Memory B cell (primary cell): Measurements from ENCODE around the gene MAST2.
"Not testable (repeated sequence)": the region's sequence is repeated elsewhere in the genome, so short reads cannot be mapped to it uniquely, and the experiment has no call there.

Source experiments
- ATAC-seq: fragments of 150-1000 bp; cut with Tn5 transposase; 2 replicates; pipeline ENCODE4 v1.10.0; 2021; ENCODE audit warnings: low read depth, mild to moderate bottlenecking, moderate library complexity
- DNase-seq, 2 donors: peaks; one replicate each; pipeline ENCODE4 v3.0.0; 2022; ENCODE audit warnings: low spot score in 2 of 2
- H3K27ac Mint-ChIP-seq: one replicate; pipeline ENCODE4 v1.8.0; 2022; ENCODE audit warnings: mild to moderate bottlenecking, moderate library complexity, mixed read lengths
- H3K27me3 Mint-ChIP-seq: one replicate; pipeline ENCODE4 v1.8.0; 2022; ENCODE audit warnings: mixed read lengths
- H3K36me3 Mint-ChIP-seq: one replicate; pipeline ENCODE4 v1.8.0; 2022; ENCODE audit warnings: mild to moderate bottlenecking, mixed read lengths
- H3K4me1 Mint-ChIP-seq: one replicate; pipeline ENCODE4 v1.8.0; 2022; ENCODE audit warnings: mixed read lengths
- H3K4me3 Mint-ChIP-seq: one replicate; pipeline ENCODE4 v1.8.0; 2022; ENCODE audit warnings: mild to moderate bottlenecking, moderate library complexity, mixed read lengths
- H3K9me3 Mint-ChIP-seq: one replicate; pipeline ENCODE4 v1.8.0; 2022; ENCODE audit warnings: mixed read lengths

Gene MAST2

GRCh38 chr1:45796946-45797345 lies 6.5 kb upstream of the MAST2 start:
- Mint-ChIP-seq H3K27me3 (peaks cover 11% of the 10 kb centered on the region), H3K4me3 (no peak overlapping the region), H3K9me3 (no peaks in the 10 kb centered on the region), H3K36me3 (no peaks in the 10 kb centered on the region), H3K4me1 (peaks cover 2% of the 10 kb centered on the region), H3K27ac (no peak overlapping the region)
- no peak for DNase-seq
- no peak for ATAC-seq

- H3K4me1 Mint-ChIP-seq, result peaks cover 19% of the 10 kb centered on the region
- no peak overlapping the region for H3K27ac Mint-ChIP-seq
- no peak for DNase-seq
- no peak overlapping the region for H3K4me3 Mint-ChIP-seq
- no peak for ATAC-seq
- H3K27me3 Mint-ChIP-seq, result peaks cover 8% of the 10 kb centered on the region
- H3K9me3 Mint-ChIP-seq, result no peaks in the 10 kb centered on the region
- no peaks in the 10 kb centered on the region for H3K36me3 Mint-ChIP-seq
These were observed 2.5 kb upstream of the MAST2 start for GRCh38 chr1:45800899-45801298.

GRCh38 chr1:45802343-45803298 lies 791 bp upstream of the MAST2 start:
- peaks cover 3% of the 10 kb centered on the region for H3K36me3 Mint-ChIP-seq
- H3K4me3 Mint-ChIP-seq, result peak overlapping the region; percentile 89
- peaks cover 5% of the 10 kb centered on the region for H3K27me3 Mint-ChIP-seq
- no peaks in the 10 kb centered on the region for H3K9me3 Mint-ChIP-seq
- H3K27ac Mint-ChIP-seq, result peak overlapping the region; percentile 51
- peaks cover 19% of the 10 kb centered on the region for H3K4me1 Mint-ChIP-seq
- no peak for ATAC-seq
- no peak for DNase-seq

GRCh38 chr1:45803781-45804668 lies 613 bp downstream of the MAST2 start:
- peak in 1 of 2 donors; percentile 21 for DNase-seq
- H3K36me3 Mint-ChIP-seq, H3K9me3 Mint-ChIP-seq, H3K27me3 Mint-ChIP-seq: not testable (repeated sequence)
- ATAC-seq, result peak; percentile 31
- Mint-ChIP-seq H3K4me1 (peaks cover 22% of the 10 kb centered on the region), H3K4me3 (peak overlapping the region; percentile 95), H3K27ac (peak overlapping the region; percentile 89)

- H3K36me3 Mint-ChIP-seq, result peaks cover 3% of the 10 kb centered on the region
- H3K4me1 Mint-ChIP-seq, result peaks cover 22% of the 10 kb centered on the region
- ATAC-seq (no peak), DNase-seq (no peak)
- H3K4me3 Mint-ChIP-seq, result peak overlapping the region; percentile 95
- H3K9me3 Mint-ChIP-seq, result no peaks in the 10 kb centered on the region
- H3K27ac Mint-ChIP-seq, result no peak overlapping the region
- H3K27me3 Mint-ChIP-seq, result no peaks in the 10 kb centered on the region
These were observed 1.2 kb downstream of the MAST2 start for GRCh38 chr1:45804669-45804969.

GRCh38 chr1:45806129-45806528 lies 2.7 kb downstream of the MAST2 start:
- H3K4me3 Mint-ChIP-seq, result no peak overlapping the region
- no peaks in the 10 kb centered on the region for H3K9me3 Mint-ChIP-seq
- H3K36me3 Mint-ChIP-seq, result peaks cover 3% of the 10 kb centered on the region
- DNase-seq (no peak), ATAC-seq (no peak)
- no peaks in the 10 kb centered on the region for H3K27me3 Mint-ChIP-seq
- peaks cover 22% of the 10 kb centered on the region for H3K4me1 Mint-ChIP-seq
- H3K27ac Mint-ChIP-seq, result no peak overlapping the region

GRCh38 chr1:45809761-45810160 lies 6.3 kb downstream of the MAST2 start:
- DNase-seq, result no peak
- peaks cover 2% of the 10 kb centered on the region for H3K4me1 Mint-ChIP-seq
- H3K27me3 Mint-ChIP-seq, result no peaks in the 10 kb centered on the region
- H3K27ac Mint-ChIP-seq, result no peak overlapping the region
- no peaks in the 10 kb centered on the region for H3K9me3 Mint-ChIP-seq
- peaks cover 3% of the 10 kb centered on the region for H3K36me3 Mint-ChIP-seq
- H3K4me3 Mint-ChIP-seq, result no peak overlapping the region
- ATAC-seq, result no peak

GRCh38 chr1:45814776-45815175 lies 11.4 kb downstream of the MAST2 start:
- Mint-ChIP-seq H3K27ac (no peak overlapping the region), H3K4me1 (no peaks in the 10 kb centered on the region), H3K9me3 (peaks cover 4% of the 10 kb centered on the region), H3K27me3 (no peaks in the 10 kb centered on the region), H3K4me3 (no peak overlapping the region), H3K36me3 (peaks cover 13% of the 10 kb centered on the region)
- DNase-seq, result no peak
- no peak for ATAC-seq

GRCh38 chr1:45815667-45816458 lies 12.5 kb downstream of the MAST2 start:
- H3K27me3 Mint-ChIP-seq, result no peaks in the 10 kb centered on the region
- H3K4me3 Mint-ChIP-seq, result no peak overlapping the region
- no peak for DNase-seq
- H3K36me3 Mint-ChIP-seq, result peaks cover 13% of the 10 kb centered on the region
- H3K4me1 Mint-ChIP-seq, result peaks cover under 1% of the 10 kb centered on the region
- ATAC-seq, result no peak
- peaks cover 4% of the 10 kb centered on the region for H3K9me3 Mint-ChIP-seq
- no peak overlapping the region for H3K27ac Mint-ChIP-seq

GRCh38 chr1:45820173-45820572 lies 16.8 kb downstream of the MAST2 start:
- H3K4me3 Mint-ChIP-seq, result no peak overlapping the region
- peak; percentile 86 for ATAC-seq

GRCh38 chr1:45820788-45821187 lies 17.4 kb downstream of the MAST2 start:
- peaks cover 11% of the 10 kb centered on the region for H3K4me1 Mint-ChIP-seq
- H3K27ac Mint-ChIP-seq, result peak overlapping the region; percentile 62
- DNase-seq (no peak), ATAC-seq (no peak)
- H3K9me3 Mint-ChIP-seq, result peaks cover 4% of the 10 kb centered on the region
- no peak overlapping the region for H3K4me3 Mint-ChIP-seq
- no peaks in the 10 kb centered on the region for H3K27me3 Mint-ChIP-seq
- peaks cover 19% of the 10 kb centered on the region for H3K36me3 Mint-ChIP-seq

More at GRCh38 chr1:45820173-45820572, 16.8 kb downstream of the MAST2 start:
- H3K36me3 Mint-ChIP-seq, result peaks cover 19% of the 10 kb centered on the region
- no peaks in the 10 kb centered on the region for H3K27me3 Mint-ChIP-seq
- DNase-seq, result no peak
- peaks cover 11% of the 10 kb centered on the region for H3K4me1 Mint-ChIP-seq
- peaks cover 4% of the 10 kb centered on the region for H3K9me3 Mint-ChIP-seq
- peak overlapping the region; percentile 62 for H3K27ac Mint-ChIP-seq

GRCh38 chr1:45822644-45823043 lies 19.2 kb downstream of the MAST2 start:
- Mint-ChIP-seq H3K9me3 (peaks cover 4% of the 10 kb centered on the region), H3K36me3 (peaks cover 18% of the 10 kb centered on the region), H3K4me1 (peaks cover 11% of the 10 kb centered on the region), H3K27me3 (no peaks in the 10 kb centered on the region), H3K27ac (no peak overlapping the region), H3K4me3 (no peak overlapping the region)
- no peak for DNase-seq
- no peak for ATAC-seq

GRCh38 chr1:45824607-45825006 lies 21.2 kb downstream of the MAST2 start:
- no peak for ATAC-seq
- no peak overlapping the region for H3K4me3 Mint-ChIP-seq

More at GRCh38 chr1:45824607-45825006, 21.2 kb downstream of the MAST2 start:
- Mint-ChIP-seq H3K4me1 (peaks cover 11% of the 10 kb centered on the region), H3K27ac (no peak overlapping the region), H3K36me3 (peaks cover 14% of the 10 kb centered on the region), H3K9me3 (no peaks in the 10 kb centered on the region), H3K27me3 (no peaks in the 10 kb centered on the region)
- DNase-seq, result no peak
